ENCODE measurements around the gene LZIC. TPM values are rescaled to one million over a fixed set of nuclear protein-coding genes. Genes with fewer than 3 reads are reported as not detected.
"Not testable (repeated sequence)": the region's sequence is repeated elsewhere in the genome, so short reads cannot be mapped to it uniquely, and the experiment has no call there.

LZIC gene
- total and polyA plus RNA-seq, 3 donors from 2014 or later: 48.6 to 104 (median 49.4) TPM

DNA sequence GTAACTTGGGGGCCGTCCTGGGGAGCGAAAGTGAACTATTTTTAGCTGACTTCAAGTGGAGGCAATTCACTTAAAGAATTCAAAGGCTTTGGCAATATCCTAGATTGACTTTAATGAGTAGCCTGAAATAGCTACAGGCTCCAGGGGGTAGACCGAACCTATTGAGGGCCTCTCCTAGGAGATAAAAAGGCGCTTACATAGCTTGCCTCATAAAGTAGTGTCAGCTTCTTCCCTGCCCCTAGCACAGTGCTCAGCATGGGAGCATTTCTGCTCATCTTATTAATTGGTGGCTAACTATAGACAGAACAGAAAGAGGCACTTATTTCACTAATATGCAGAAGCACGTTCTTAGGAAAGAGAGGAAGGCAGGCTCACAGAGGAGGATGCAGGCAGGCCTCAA, 20.8 kb downstream of the LZIC start:
- no peaks in the 10 kb centered on the region for H3K27me3 ChIP-seq
- TF ChIP-seq, protein P1, sequence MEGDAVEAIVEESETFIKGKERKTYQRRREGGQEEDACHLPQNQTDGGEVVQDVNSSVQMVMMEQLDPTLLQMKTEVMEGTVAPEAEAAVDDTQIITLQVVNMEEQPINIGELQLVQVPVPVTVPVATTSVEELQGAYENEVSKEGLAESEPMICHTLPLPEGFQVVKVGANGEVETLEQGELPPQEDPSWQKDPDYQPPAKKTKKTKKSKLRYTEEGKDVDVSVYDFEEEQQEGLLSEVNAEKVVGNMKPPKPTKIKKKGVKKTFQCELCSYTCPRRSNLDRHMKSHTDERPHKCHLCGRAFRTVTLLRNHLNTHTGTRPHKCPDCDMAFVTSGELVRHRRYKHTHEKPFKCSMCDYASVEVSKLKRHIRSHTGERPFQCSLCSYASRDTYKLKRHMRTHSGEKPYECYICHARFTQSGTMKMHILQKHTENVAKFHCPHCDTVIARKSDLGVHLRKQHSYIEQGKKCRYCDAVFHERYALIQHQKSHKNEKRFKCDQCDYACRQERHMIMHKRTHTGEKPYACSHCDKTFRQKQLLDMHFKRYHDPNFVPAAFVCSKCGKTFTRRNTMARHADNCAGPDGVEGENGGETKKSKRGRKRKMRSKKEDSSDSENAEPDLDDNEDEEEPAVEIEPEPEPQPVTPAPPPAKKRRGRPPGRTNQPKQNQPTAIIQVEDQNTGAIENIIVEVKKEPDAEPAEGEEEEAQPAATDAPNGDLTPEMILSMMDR (IDR thresholded peaks at IDR 0.05): no peak
- TF ChIP-seq POLR2A (IDR thresholded peaks at IDR 0.05): no peak
- no peak overlapping the region for H3K4me3 ChIP-seq
- intact Hi-C loops (cut with DNase I; ENCODE audit: low total_unique reads): no loop called here
- no peaks in the 10 kb centered on the region for H3K9me3 ChIP-seq
- H3K27ac ChIP-seq: no peak overlapping the region
- no peaks in the 10 kb centered on the region for H3K36me3 ChIP-seq (ENCODE audit: low read depth, missing control alignments)
- no peaks in the 10 kb centered on the region for H3K4me1 ChIP-seq
- no peak for DNase-seq
- 71 to 75% methylated on average over 5 of the region's 5 CpGs for WGBS, 2 donors

DNA sequence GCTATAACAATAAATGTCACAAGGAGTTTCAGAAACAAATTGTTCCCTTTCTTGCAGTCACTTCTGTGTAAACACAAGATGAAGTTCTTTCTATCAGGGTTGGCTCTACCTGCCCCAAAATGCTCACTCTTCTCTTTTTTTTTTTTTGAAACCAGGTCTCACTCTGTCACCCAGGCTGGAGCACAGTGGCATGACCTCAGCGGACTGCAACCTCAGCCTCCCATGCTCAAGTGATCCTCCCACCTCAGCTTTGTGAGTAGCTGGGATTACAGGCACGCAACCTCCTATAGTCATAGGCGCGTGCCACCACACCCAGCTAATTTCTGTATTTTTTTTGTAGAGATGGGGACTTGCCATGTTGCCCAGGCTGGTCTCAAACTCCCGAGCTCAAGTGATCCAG, 22.6 kb downstream of the LZIC start:
- 85 to 96% methylated on average over 5 of the region's 5 CpGs for WGBS, 2 donors
- no peaks in the 10 kb centered on the region for H3K27me3 ChIP-seq
- DNase-seq: no peak

DNA sequence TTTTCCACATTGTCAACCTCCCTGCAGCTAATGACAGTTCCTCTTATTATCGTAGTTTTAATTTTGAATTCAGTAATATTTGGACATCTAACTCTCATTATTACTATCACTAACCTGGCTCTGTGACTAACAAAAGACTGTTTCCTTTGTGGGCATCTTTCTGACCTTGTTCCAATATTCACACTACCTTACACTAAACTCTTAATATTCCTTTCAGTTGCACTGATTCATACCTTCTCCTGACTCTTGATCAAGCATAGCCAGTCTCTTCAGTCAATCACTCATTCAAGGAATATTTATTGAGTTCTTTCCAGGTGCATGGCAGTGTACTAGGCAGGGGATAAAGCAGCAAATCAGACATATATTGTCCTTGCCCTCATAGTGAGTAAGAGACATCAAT, 25.3 kb downstream of the LZIC start:
- no peaks in the 10 kb centered on the region for H3K9me3 ChIP-seq
- WGBS, 2 donors: 94 to 96% methylated on average over 1 of the region's 1 CpG
- intact Hi-C loops (cut with DNase I; ENCODE audit: low total_unique reads): no loop called here

More for the DNA sequence above, 22.6 kb downstream of the LZIC start:
- no peak overlapping the region for H3K27ac ChIP-seq
- H3K36me3 ChIP-seq (ENCODE audit: low read depth, missing control alignments): no peaks in the 10 kb centered on the region
- no peaks in the 10 kb centered on the region for H3K9me3 ChIP-seq
- intact Hi-C loops (cut with DNase I; ENCODE audit: low total_unique reads): no loop called here
- TF ChIP-seq POLR2A (IDR thresholded peaks at IDR 0.05): no peak
- TF ChIP-seq, protein P1 (IDR thresholded peaks at IDR 0.05): no peak
- no peaks in the 10 kb centered on the region for H3K4me1 ChIP-seq
- H3K4me3 ChIP-seq: no peak overlapping the region

DNA sequence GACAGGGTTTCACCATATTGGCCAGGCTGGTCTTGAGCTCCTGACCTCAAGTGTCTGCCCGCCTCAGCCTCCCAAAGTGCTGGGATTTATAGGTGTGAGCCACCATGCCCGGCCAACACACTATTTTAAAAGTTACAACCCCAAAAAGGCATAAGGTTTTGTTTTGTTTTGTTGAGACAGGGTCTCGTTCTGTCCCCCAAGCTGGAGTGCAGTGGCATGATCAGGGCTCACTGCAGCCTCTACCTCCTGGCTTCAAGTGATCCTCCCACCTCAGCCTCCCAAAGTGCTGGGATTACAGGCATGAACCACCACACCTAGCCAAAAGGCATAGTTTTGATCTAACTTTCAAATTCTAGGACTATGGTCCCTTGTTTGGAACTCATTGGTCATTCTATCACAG, 25.7 kb downstream of the LZIC start:
- DNase-seq; H3K4me1 ChIP-seq; H3K27me3 ChIP-seq; H3K4me3 ChIP-seq; intact Hi-C loops (cut with DNase I; ENCODE audit: low total_unique reads); H3K36me3 ChIP-seq (ENCODE audit: low read depth, missing control alignments); H3K27ac ChIP-seq; H3K9me3 ChIP-seq: not testable (repeated sequence)
- 93 to 97% methylated on average over 3 of the region's 3 CpGs for WGBS, 2 donors

More for the DNA sequence above, 25.3 kb downstream of the LZIC start:
- Histone ChIP-seq H3K27ac (no peak overlapping the region), H3K4me1 (no peaks in the 10 kb centered on the region), H3K27me3 (no peaks in the 10 kb centered on the region), H3K36me3 (ENCODE audit: low read depth, missing control alignments) (no peaks in the 10 kb centered on the region), H3K4me3 (no peak overlapping the region)
- TF ChIP-seq POLR2A (IDR thresholded peaks at IDR 0.05): no peak
- TF ChIP-seq, protein P1 (IDR thresholded peaks at IDR 0.05): no peak
- DNase-seq: no peak

DNA sequence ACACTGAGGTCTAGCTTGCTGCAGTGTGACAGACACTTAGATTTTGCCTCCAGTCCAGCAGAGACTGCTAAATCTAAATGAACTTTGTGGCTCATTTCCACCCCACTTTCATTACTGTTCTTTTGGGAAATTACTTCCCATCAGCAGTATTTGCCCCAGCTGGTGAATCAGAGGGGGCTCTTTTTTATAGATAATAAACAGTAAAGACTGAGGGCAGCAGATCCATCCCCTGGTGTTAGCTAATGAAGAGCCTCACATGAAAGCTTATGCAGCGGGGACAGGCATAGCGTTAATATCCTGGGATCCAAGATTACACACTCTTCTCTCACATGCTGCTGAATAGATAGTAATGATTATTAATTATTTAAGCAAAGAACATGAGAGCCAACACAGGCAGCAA, 26.7 kb downstream of the LZIC start:
- WGBS, 2 donors: 58 to 74% methylated on average over 2 of the region's 2 CpGs
- no peak overlapping the region for H3K27ac ChIP-seq
- intact Hi-C loops (cut with DNase I; ENCODE audit: low total_unique reads): no loop called here
- H3K27me3 ChIP-seq: no peaks in the 10 kb centered on the region
- no peak overlapping the region for H3K4me3 ChIP-seq
- no peaks in the 10 kb centered on the region for H3K9me3 ChIP-seq
- H3K4me1 ChIP-seq: peaks cover 2% of the 10 kb centered on the region
- no peaks in the 10 kb centered on the region for H3K36me3 ChIP-seq (ENCODE audit: low read depth, missing control alignments)
- DNase-seq: no peak
- TF ChIP-seq POLR2A (IDR thresholded peaks at IDR 0.05): no peak
- TF ChIP-seq, protein P1 (IDR thresholded peaks at IDR 0.05): no peak

All from testis (tissue), 3 donors.